Effector memory CD4-positive, alpha-beta T cell (primary cell): ENCODE measurements around the gene CASP10.
"Not testable (repeated sequence)": the region's sequence is repeated elsewhere in the genome, so short reads cannot be mapped to it uniquely, and the experiment has no call there.

Source experiments
- DNase-seq, 3 donors: peaks; one replicate each; pipeline ENCODE4 v3.0.0-alpha.2; 2020
- H3K27ac ChIP-seq: 2 replicates; pipeline ENCODE4 v1.7.0; 2013; ENCODE audit warnings: mild to moderate bottlenecking, low read length, moderate library complexity; ENCODE audit not compliant: insufficient read depth, poor library complexity, severe bottlenecking
- H3K27me3 ChIP-seq: replicated peaks from 2 replicates; pipeline ENCODE4 v1.7.0; 2013; ENCODE audit warnings: mild to moderate bottlenecking, low read length; ENCODE audit not compliant: insufficient read depth, control insufficient read depth, poor library complexity, severe bottlenecking
- H3K36me3 ChIP-seq: 2 replicates; pipeline ENCODE4 v1.7.0; 2013; ENCODE audit warnings: mild to moderate bottlenecking, low read length, moderate library complexity; ENCODE audit not compliant: control insufficient read depth, insufficient read depth
- H3K4me1 ChIP-seq: 2 replicates; pipeline ENCODE4 v1.7.0; 2013; ENCODE audit warnings: low read length, mild to moderate bottlenecking; ENCODE audit not compliant: control insufficient read depth, insufficient read depth, poor library complexity, severe bottlenecking
- H3K4me3 ChIP-seq: 2 replicates; pipeline ENCODE4 v1.7.0; 2013; ENCODE audit warnings: low read length, low read depth, mild to moderate bottlenecking; ENCODE audit not compliant: insufficient read depth, poor library complexity, severe bottlenecking
- H3K9me3 ChIP-seq: 2 replicates; pipeline ENCODE4 v1.7.0; 2013; ENCODE audit warnings: mild to moderate bottlenecking, low read length, moderate library complexity; ENCODE audit not compliant: control insufficient read depth

The CASP10 gene

DNA sequence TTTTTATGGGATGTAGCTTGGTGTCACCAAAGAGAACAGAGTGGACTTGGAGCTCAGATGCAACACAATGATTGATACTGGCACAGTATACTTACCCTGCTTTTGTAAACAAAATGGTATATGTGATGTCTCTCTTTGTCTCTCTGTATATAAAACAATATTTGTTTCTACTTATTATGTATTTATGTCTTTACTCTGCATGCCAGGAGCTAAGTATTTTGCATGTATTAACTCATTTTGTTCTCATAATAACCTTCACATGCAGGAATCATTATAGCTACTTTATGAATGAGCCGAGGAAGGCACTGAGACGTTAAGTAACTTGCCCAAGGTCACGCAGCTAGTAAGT is 49.5 kb downstream of the CASP10 start:
- Histone ChIP-seq H3K4me1 (peaks cover 22% of the 10 kb centered on the region), H3K36me3 (no peaks in the 10 kb centered on the region), H3K9me3 (no peaks in the 10 kb centered on the region), H3K4me3 (peak overlapping the region; percentile 56), H3K27me3 (no peaks in the 10 kb centered on the region), H3K27ac (no peak overlapping the region)
- no peak for DNase-seq

DNA sequence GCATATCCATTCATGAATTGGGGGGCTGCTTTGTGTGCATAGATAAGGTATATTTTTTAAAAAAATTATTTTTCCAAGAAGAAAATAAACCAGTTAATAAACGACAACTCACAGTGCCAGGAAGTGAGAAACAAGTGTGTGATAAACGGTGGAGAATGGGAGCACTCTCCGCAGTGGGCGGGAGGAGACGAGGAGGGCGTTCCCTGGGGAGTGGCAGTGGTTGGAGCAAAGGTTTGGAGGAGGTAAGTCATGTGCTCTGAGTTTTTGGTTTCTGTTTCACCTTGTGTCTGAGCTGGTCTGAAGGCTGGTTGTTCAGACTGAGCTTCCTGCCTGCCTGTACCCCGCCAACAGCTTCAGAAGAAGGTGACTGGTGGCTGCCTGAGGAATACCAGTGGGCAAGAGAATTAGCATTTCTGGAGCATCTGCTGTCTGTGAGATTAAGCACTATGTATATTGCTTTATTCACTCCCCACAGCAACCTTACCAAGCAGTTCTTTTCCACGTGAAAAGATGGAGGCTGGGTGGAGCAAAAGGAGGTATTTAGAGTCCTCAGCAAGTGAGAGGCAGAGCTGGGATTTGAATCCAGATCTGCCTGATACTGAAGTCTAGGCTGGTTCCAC is 50.4 kb downstream of the CASP10 start:
- H3K27ac ChIP-seq = peak overlapping the region; percentile 82
- peak; percentile 73 to 83 (median 80) for DNase-seq
- H3K36me3 ChIP-seq = no peaks in the 10 kb centered on the region
- peak overlapping the region; percentile 56 for H3K4me3 ChIP-seq
- no peaks in the 10 kb centered on the region for H3K9me3 ChIP-seq
- no peaks in the 10 kb centered on the region for H3K27me3 ChIP-seq
- H3K4me1 ChIP-seq = peaks cover 30% of the 10 kb centered on the region

GRCh38 chr2:201233812-201234662 is 51.1 kb downstream of the CASP10 start:
- H3K9me3 ChIP-seq = no peaks in the 10 kb centered on the region
- no peaks in the 10 kb centered on the region for H3K27me3 ChIP-seq
- DNase-seq = no peak
- no peaks in the 10 kb centered on the region for H3K36me3 ChIP-seq
- H3K27ac ChIP-seq = peak overlapping the region; percentile 82
- peak overlapping the region; percentile 56 for H3K4me3 ChIP-seq
- H3K4me1 ChIP-seq = peaks cover 30% of the 10 kb centered on the region

GRCh38 chr2:201234663-201235135 is 51.8 kb downstream of the CASP10 start:
- no peak for DNase-seq
- peak overlapping the region; percentile 56 for H3K4me3 ChIP-seq
- H3K36me3 ChIP-seq = no peaks in the 10 kb centered on the region
- peaks cover 30% of the 10 kb centered on the region for H3K4me1 ChIP-seq
- no peaks in the 10 kb centered on the region for H3K27me3 ChIP-seq
- H3K27ac ChIP-seq = peak overlapping the region; percentile 82
- H3K9me3 ChIP-seq = no peaks in the 10 kb centered on the region

GRCh38 chr2:201235860-201236811 is 53.2 kb downstream of the CASP10 start:
- DNase-seq = peak in 2 of 3 donors; percentile 28 to 33

DNA sequence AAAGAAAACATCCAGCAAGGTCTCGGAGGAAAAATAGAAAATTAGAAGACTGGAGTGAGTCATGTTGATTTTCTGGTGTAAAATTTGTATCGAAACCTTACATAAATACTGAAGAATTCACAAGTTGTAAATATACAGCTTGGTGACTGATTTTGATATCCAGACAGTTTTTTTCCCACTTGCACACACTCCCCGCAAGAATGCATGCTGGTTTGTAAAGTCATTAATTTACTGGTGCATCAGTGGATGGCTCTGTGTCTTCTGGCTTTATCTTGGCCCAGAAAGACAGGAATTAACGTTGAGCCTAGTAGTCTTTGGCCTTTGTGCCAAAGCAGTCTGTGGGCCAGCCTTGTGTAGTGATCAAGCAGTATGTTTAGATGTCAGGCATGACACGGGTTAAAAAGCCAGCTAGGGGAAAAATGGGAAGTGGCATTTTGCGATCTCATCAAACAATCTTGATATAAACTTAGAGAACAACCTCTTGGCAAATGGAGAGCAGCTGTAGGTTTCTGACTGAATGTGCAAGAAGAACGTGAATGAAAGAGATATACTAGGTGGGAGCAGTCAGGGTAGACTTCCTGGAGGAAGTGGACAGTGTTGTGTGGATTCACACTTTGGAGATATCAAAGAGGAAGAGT is 54.7 kb downstream of the CASP10 start:
- H3K27ac ChIP-seq = no peak overlapping the region
- H3K4me3 ChIP-seq = no peak overlapping the region
- H3K27me3 ChIP-seq = no peaks in the 10 kb centered on the region
- DNase-seq = no peak
- no peaks in the 10 kb centered on the region for H3K9me3 ChIP-seq
- peaks cover 21% of the 10 kb centered on the region for H3K4me1 ChIP-seq
- peaks cover 3% of the 10 kb centered on the region for H3K36me3 ChIP-seq

More at GRCh38 chr2:201235860-201236811, 53.2 kb downstream of the CASP10 start:
- Histone ChIP-seq H3K27me3 (no peaks in the 10 kb centered on the region), H3K9me3 (no peaks in the 10 kb centered on the region), H3K4me1 (peaks cover 30% of the 10 kb centered on the region), H3K36me3 (no peaks in the 10 kb centered on the region), H3K27ac (peak overlapping the region; percentile 82), H3K4me3 (peak overlapping the region; percentile 56)

- H3K27me3 ChIP-seq, H3K36me3 ChIP-seq, H3K9me3 ChIP-seq, DNase-seq, H3K27ac ChIP-seq, H3K4me3 ChIP-seq: not testable (repeated sequence)
- H3K4me1 ChIP-seq = peaks cover 16% of the 10 kb centered on the region
Measured at GRCh38 chr2:201239167-201239935, 56.4 kb downstream of the CASP10 start.

DNA sequence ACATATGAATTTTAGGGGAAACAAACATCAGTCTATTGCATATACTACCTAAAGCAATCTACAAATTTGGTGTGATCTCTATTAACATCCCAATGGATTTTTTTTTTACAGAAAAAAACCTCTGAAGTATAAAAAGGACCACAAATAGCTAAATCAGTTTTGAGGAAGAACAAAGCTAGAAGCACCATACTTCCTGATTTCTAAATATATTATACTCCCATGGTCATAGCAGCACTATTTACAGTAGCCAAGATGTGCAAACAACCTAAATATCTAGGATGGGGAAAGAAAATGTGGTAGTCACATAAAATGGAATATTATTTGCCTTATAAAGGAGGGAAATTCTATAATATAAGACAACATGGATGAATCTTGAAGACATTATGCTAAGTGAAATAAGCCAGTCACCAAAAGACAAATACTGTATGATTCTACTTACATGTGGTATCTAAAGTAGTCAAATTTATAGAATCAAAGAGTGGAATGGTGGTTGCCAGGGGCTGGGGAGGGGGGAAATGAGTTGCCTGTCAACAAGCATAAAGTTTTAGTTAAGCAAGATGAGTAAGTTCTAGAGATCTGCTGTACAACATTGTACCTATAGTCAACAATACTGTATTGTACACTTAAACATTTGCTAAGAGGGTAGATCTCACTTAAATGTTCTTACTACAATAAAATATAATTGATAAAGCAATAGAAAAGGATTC is 59.8 kb downstream of the CASP10 start:
- Histone ChIP-seq H3K9me3 (no peaks in the 10 kb centered on the region), H3K4me1 (peaks cover 4% of the 10 kb centered on the region), H3K36me3 (peaks cover 3% of the 10 kb centered on the region), H3K4me3 (no peak overlapping the region), H3K27ac (peak overlapping the region; percentile 18), H3K27me3 (no peaks in the 10 kb centered on the region)
- no peak for DNase-seq
